ENCODE results near the gene SHROOM1. TPM values are rescaled to one million over a fixed set of nuclear protein-coding genes. Genes with fewer than 3 reads are reported as not detected.

SHROOM1 gene
- total and polyA plus RNA-seq, 2 donors (not counting 3 experiments of a cell fraction or from before 2014, with no cell fraction given), result 12.8 to 20.9 TPM

- H3K9ac ChIP-seq (replicated peaks; ENCODE audit: extremely low read depth, insufficient read depth, low read length), result no peak overlapping the region
- dilution Hi-C loops (cut with MboI; ENCODE audit: extremely low pct_ligation_motif_present, low sequenced_read_pairs), result no loop called here
- H2AFZ ChIP-seq (ENCODE audit: low read depth, low read length), result no peak overlapping the region
- no peaks in the 10 kb centered on the region for H3K36me3 ChIP-seq (ENCODE audit: control insufficient read depth in 2 of 2, extremely low read depth in 1 of 2, insufficient read depth in 2 of 2, low read length in 2 of 2)
- BruUV-seq (replicated peaks), result no TSS peak
- H3K4me1 ChIP-seq (ENCODE audit: control insufficient read depth, extremely low read depth, insufficient read depth, low read length), result peaks cover 30% of the 10 kb centered on the region
- H3K9me1 ChIP-seq (replicated peaks; ENCODE audit: control insufficient read depth, extremely low read depth, insufficient read depth, low read length), result no peaks in the 10 kb centered on the region
- H3K27ac ChIP-seq (ENCODE audit: insufficient read depth, low read depth, low read length), result no peak overlapping the region
- peaks cover 57% of the 10 kb centered on the region for H3K79me2 ChIP-seq (ENCODE audit: control insufficient read depth, insufficient read depth, low read length)
- no peaks in the 10 kb centered on the region for H3K9me3 ChIP-seq (replicated peaks; ENCODE audit: control insufficient read depth, insufficient read depth, low read length)
- H3K27me3 ChIP-seq (ENCODE audit: control insufficient read depth in 2 of 2, insufficient read depth in 2 of 2, low read length in 2 of 2), result no peaks in the 10 kb centered on the region
- CTCF ChIA-PET, result interaction anchor here (0.6 to 4.1 kb wide), 5 partner anchors 8 to 247 kb away, joined by 3 to 17 read pairs (median 4); no protein-coding TSS in a partner anchor
- no peaks in the 10 kb centered on the region for H4K20me1 ChIP-seq (replicated peaks; ENCODE audit: control insufficient read depth, extremely low read depth, insufficient read depth, low read length)
- H3K4me3 ChIP-seq (replicated peaks in 1 of 3; ENCODE audit: insufficient read depth in 1 of 3, low read depth in 1 of 3, low read length in 3 of 3), result no peak overlapping the region
- H3K4me2 ChIP-seq (ENCODE audit: insufficient read depth, low read length), result no peak overlapping the region
- DNase-seq (ENCODE audit: low read depth, low spot score), result no peak
- intact Hi-C loops (cut with micrococcal nuclease), result no loop called here
- POLR2A ChIA-PET, result interaction anchor here (0.6 kb wide), 1 partner anchor 220 kb away, joined by 7 read pairs; no protein-coding TSS in a partner anchor
- TF ChIP-seq CTCF (IDR thresholded peaks at IDR 0.05; ENCODE audit: extremely low read depth in 1 of 2, insufficient read depth in 1 of 2, low read depth in 1 of 2, low read length in 2 of 2), result no peak
- no peak for TF ChIP-seq MYC (IDR thresholded peaks at IDR 0.05; ENCODE audit: low read depth, low read length)
- TF ChIP-seq POLR2AphosphoS5 (IDR thresholded peaks at IDR 0.05; ENCODE audit: insufficient read depth, low read depth, low read length), result no peak
- TF ChIP-seq FOS (IDR thresholded peaks at IDR 0.05; ENCODE audit: borderline replicate concordance, insufficient read depth, low read length), result no peak
- TF ChIP-seq POLR2A (IDR thresholded peaks at IDR 0.05; ENCODE audit: low read depth, low read length), result no peak
- no peak for TF ChIP-seq GATA2 (IDR thresholded peaks at IDR 0.05; ENCODE audit: insufficient read depth, insufficient read length, low read depth, low read length)
- no peak for TF ChIP-seq JUN (IDR thresholded peaks at IDR 0.05; ENCODE audit: borderline replicate concordance, insufficient read depth, insufficient read length, low read depth)
- TF ChIP-seq MAX (IDR thresholded peaks at IDR 0.05; ENCODE audit: insufficient read depth, insufficient read length), result no peak
- TF ChIP-seq EZH2 (IDR thresholded peaks at IDR 0.05; ENCODE audit: borderline replicate concordance, low read depth, low read length, severe bottlenecking), result no peak
- no peak for FAIRE-seq
Measured at GRCh38 chr5:132773601-132774355, 56.7 kb downstream of the SHROOM1 start.
